Raji (cell line): Measurements from ENCODE around the gene LSP1.

Experiments
- POLR2A ChIP-seq: IDR thresholded peaks from 2 replicates; pipeline ENCODE4 v1.6.1; 2011; ENCODE audit warnings: low read depth, low read length, control low read depth; ENCODE audit not compliant: insufficient read depth

The LSP1 gene

DNA sequence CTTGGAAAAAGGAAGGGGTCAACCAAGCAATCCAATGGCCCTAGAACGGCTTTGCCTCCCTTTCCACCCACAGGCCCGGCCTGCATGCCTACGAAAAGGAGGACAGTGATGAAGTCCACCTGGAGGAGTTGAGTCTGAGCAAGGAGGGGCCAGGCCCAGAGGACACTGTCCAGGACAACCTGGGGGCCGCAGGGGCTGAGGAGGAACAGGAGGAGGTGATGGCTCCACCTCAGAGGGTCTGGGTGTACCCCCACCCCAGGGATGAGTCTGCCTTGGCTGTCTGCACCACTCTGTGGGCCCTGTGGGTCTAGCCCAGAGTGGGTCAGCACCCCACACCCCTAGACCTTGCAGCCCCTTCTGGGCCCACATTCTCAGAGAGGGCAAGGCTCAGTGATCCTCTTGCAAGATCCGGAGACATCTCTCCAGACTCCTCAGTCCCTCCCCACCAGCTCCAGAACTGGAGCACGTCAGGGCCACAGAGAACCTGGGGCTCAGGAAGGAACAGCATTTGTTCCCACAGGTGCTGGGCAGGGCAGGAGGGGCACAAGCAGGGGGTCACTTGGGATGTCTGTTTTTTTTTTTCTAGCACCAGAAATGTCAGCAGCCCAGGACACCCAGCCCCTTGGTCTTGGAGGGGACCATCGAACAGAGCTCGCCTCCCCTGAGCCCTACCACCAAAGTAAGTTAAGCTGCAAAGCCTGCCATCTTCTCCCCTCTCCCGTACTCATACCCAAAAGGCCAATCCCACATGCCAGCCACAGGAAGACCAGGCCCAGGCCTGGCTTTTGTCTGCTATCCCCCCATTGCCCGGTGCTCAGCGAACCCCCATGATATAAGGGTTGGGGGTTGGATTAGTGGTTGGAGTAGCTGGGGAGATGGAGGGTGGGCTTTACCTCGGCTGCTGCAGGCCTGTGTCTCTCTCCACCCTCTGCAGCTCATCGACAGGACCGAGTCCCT is 30.7 kb downstream of the LSP1 start:
- no peak for TF ChIP-seq POLR2A

DNA sequence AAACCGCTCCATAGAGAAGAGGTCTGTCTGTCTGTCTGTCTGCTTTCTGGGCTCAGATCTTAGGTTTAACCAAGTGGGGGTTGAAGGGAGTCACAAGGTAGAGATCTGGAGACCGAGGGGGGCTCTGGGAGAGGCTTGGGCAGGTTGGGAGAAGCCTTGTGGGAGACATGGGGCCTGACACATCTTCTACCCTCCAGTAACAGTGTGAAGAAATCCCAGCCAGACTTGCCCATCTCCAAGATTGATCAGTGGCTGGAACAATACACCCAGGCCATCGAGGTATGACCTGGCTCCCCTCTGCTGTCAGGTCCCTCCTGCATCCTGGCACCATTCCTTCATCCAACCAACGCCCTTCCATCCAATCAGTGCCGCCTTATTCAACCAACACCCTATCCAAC is 31.4 kb downstream of the LSP1 start:
- TF ChIP-seq POLR2A, result no peak

DNA sequence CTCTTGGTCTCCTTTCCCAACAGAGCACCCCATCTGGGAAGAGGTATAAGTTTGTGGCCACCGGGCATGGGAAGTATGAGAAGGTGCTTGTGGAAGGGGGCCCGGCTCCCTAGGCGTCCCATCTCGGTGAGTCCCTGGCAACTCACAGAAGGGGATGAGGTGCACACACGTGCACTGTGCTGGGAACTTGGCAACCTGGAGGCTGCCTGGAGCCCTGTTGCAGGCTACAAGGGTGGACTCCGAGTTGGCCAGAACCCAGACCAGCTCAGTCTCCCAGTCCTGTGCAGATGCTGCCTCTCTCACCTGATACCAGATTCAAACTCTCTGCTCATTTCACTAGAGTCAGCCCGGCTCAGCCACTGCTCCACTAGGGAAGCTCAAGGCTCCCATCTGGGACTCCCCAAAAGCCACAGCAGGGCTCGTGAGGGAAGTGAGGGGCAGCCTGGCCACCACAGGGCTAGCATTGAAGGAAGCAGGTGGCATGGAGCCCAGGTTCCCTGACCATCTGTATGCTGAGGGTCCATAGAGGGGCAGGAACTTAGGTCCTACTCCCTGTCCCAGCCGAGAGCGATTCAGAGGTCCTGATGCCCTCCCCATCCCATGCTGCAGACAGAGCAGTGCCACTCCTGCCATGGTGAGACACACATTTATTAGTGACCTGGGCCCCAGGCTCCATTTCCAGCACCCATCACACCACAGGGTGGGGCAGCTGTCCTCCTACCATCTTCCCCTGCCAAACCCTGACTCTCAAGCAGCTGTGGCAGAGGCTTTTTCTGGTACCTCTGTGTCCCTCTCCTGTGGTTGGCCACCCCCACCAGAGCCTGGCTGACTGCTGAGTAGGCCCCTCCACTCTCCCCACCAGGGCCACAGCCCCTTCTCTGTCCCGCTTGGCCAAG is 34.8 kb downstream of the LSP1 start:
- TF ChIP-seq POLR2A, result no peak

DNA sequence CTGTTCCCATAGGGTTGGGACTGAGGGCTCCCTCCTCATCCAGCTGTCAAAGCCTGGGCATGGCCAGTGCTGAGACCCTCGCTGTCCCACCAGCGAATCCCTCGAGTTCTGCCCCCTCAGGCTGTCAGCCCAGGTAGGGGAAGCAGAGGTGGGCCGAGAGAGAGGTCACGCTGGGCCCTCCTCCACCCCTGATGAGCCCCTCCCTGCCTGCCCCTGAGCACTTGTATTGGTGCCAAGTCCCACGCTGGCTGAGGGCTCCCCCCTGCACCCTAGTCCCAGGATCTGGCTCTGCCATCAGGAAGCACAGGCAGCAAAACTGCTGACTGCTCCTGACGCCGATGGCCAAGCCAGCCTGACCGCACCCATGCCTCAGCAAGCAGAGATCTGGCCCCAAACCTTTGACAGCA is 35.5 kb downstream of the LSP1 start:
- TF ChIP-seq POLR2A, result no peak

DNA sequence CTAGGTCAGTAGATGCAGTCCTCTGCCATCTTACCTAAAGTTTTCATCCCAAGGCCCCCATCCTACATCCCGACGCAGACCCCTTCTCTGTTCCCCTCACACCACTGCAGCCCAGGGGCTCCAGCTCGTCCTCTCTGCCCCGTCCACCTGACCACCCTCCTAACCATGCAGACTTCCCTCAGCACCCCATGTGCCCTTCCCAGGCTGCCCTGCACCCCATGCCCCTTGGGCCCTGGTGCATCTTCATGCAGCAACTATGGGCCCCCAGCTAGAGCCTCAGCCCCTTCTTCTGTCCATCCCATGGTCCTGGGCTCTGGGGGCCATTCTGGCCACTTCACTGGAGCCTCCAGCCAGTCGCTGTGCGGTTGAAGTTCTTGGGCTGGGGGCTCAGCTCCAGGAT is 35.9 kb downstream of the LSP1 start:
- TF ChIP-seq POLR2A, result no peak

DNA sequence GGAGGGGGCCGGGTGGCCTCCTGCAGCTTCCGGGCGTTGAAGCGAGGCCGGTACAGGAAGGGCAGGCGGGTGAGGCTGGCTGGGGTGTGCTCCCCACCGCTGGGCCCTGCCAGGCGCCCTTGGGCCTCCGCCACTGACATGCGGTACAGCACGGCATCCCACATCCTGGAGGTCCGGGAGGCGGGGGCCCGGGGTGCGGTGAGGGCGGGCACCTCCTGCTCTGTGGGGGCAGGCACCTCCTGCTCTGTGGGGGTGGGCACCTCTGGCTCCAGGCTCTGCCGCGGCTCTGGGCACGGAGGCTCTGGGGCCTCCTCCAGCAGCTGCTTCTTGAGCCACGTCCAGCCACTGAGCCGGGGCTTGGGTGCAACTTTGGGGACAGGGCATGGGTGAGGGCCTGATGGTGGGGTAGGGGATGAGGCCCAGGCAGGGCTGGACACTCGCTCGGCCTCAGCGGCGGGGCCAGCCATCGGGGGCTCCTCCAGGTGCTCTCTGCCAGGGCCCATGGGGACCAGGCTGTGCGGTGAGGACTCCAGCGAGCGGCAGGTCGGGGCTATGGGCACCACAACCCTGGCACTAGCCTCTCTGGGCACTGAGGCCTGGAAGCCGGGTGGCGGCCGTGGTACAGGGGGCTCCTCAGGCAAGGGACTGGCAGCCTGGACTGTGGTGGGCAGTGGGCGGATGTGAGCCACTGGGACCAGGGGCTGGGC is 36.5 kb downstream of the LSP1 start:
- no peak for TF ChIP-seq POLR2A

DNA sequence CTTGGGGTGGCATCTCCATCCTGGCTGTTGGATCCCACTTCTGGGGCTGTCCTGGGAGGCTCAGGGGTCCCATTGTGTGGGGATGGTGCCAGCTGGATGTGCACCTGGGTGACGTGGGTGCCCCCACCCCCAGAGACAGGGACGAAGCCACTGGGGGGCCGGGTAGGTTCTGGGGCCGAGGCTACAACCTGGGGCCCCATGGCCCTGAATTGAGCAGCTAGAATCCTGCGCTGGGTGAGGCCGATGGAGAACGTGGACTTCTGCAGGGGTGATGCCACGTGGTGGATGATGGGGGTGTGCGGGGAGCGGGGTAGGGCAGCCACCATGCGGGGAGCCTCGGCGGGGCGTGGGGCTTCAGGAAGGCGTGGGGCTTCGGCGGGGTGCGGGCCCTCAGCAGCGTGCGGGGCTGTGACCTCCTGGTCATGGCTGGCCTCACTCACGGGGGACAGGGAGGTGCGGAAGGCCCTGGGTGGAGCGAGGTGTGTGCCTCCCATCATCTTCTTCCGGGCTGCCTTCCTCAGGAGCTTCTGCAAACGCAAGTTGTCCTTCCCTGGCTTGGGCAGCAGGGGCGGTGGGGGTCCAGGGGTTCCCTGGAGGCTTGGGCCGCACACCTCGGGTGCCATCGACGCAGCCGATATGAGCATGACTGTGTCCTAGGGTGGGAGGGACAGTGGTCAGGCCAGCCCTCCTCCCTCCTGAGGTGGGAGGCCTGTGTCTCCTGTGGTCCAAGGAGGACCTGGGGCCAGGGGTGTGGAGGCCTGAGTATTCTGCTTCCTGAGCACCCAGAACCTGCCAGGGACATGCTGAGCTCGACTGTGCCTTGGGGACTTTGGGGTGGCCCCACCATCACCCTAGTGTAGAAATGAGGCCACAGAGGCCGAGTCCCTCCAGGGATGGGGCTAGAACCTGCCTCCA is 37.3 kb downstream of the LSP1 start:
- TF ChIP-seq POLR2A, result no peak

DNA sequence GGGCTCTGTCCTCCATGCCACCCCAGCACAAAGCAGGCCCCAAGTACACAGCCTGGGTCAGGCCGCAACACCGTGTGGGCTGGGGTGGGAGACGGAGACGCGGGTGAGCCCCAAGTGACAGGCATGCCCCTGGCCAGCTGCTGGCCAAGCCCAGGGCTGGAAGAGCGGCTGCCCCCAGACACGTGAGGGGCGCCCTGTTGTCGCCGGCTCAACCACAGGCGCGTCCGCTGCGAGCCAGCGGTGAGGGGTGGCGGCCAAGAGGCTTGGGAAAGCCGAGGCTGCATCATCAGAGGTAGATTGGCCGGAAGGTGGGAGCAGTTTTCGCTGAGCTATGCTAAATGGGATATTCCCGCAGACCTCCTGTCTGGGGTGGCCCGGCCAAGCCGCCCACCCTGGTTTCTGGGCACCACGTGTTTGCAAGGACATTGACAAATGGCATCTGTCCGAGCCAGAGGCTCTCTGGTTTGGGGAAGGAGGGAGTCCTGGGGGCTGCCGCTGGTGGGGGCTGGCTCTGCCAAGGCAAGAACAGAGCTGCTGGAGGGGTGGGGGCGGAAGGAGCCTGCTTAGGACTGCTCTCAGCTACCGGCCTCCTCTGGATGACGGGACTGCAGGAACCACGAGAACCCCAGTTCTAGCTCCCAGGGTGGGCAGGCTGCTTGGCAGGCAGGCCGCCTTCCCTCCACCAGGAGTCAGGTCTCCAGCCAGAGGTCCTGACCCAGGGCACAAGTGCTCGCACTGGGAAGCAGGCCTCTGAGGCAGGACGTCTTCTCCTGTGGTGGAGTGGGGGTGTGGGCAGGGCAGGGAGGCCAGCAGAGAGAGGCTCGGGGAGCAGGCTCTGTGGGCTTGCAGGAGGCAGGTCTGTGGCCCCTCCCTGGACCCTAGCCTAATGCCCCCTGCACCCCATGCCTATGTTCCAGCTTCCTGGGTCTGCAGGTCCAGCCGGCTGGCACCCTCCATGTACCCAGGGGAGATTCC is 38.3 kb downstream of the LSP1 start:
- no peak for TF ChIP-seq POLR2A

DNA sequence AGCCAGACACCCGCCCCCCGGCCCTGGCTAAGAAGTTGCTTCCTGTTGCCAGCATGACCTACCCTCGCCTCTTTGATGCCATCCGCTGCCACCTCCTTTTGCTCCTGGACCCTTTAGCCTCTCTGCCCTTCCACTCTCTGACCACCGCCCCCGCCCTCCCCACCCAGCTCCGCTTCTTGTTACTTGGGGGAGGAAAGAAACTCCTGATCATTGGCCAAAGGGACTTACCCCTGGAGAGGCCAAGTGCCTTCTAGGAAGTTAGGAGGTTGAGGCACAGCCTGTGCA is 38.9 kb downstream of the LSP1 start, which contains the start of gene PRR33:
Gene PRR33 (minus strand): TSS at position 65 of the 285 bp plus-strand sequence. CDS start 1,311 bp downstream, outside the sequence.
- TF ChIP-seq POLR2A, result no peak

DNA sequence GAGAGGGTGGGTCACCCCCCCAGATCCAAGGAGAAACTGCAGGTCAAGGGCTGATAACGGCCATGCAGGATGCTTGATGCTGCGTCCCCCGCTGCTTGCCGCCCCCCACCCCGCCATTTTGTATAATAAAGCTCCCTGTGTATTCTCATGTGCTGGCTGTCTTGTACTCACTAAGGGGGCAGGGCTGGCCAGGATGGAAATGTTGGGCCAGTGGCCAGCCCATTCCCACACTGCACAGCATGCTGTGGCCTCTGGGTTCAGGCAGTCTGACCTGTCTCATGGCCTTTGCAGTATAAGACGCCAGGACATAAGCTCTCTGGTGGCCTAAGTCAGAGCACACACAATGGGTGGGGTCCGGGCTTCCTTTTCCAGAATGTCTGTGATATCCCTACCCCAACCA is 39.2 kb downstream of the LSP1 start:
- no peak for TF ChIP-seq POLR2A

DNA sequence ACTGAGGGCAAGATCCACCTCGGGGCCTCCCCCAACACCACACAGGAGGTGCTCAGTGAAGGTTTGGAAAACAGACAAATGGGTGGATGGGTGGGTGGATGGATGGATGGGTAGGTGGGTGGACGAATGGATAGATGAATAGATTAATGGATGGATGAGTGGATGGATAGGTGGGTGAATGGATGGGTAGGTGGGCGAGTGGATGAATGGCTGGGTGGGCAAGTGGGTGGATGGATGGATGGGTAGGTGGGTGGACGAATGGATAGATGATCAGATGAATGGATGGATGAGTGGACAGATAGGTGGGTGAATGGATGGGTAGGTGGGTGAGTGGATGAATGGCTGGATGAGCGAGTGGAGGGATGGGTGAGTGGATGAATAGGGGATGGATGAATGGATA is 39.7 kb downstream of the LSP1 start:
- TF ChIP-seq POLR2A, result no peak

DNA sequence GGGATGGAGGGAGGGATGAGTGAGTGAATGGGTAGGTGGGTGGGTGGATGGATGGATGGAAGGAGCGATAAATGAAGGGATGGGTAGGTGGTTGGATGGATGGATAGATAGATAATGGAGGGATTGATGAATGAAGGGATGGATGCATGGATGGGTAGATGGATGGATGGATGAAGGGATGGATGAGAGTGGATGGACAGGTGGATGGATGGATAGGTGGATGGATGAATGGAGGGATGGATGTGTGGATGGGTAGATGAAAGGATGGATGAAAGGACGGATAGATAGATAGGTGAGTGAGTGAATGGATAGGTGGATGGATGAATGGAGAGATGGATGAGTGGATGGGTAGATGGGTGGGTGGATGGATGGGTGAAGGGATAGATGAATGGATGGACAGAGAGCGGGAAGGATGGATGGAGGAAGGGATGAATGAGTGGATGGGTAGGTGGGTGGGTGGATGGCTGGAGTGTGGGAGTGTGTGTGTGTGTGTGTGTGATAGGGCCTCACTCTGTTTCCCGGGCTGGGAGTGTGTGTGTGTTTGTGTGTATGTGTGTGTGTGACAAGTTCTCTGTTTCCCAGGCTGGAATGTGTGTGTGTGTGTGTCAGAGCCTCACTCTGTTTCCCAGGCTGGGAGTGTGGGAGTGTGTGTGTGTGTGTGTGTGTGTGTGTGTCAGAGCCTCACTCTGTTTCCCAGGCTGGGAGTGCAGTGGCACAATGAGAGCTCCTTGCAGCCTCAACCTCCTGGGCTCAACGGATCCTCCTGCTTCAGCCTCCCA is 40.9 kb downstream of the LSP1 start:
- no peak for TF ChIP-seq POLR2A

DNA sequence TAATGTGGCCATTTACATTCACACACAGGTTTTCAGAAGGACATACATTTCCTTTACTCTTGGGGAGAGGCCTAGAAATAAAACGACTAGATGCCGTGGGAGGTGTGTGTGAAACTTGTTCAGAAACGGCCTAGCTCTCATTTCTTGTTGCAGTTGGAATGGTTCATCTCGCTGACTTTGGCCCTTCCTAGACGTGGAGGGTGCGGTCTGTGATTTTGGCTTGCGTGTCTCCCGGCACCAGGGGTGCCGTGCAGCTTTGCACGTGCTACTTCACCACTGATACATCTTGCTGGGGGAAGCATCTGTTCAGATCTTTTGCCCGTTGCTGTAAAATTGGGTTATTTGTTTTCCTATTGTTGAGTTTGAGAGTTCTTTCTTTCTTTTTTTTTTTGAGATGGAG is 41.9 kb downstream of the LSP1 start:
- no peak for TF ChIP-seq POLR2A

DNA sequence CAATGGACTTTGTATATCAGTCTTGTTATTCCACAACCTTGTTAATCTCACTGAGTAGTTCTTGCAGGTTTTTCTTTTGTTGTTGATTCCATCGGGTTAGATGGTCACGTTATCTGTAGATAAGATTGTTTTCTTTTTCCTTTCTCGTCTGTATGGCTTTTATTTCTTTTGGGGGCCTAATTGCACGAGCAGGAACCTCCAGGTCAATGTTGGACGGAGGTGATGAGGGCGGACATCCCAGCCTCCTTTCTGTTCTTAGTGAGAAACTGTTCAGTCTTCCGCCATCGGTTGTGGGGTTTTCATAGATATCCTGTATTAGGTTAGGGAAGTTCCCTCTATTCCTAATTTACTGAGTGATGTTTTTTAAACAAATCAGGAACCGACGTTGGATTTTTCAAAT is 43.6 kb downstream of the LSP1 start:
- no peak for TF ChIP-seq POLR2A
